Hepatocyte (in vitro differentiated cells): ENCODE results near the gene RUNX3. TPM values are rescaled to one million over a fixed set of nuclear protein-coding genes. Genes with fewer than 3 reads are reported as not detected.
A peak's percentile ranks its signal among the peaks of the same experiment; 100 is the strongest.

Experiments used
- DNase-seq: peaks from one replicate; pipeline ENCODE4 v3.0.0-alpha.2; 2016; ENCODE audit warnings: low spot score
- H2AFZ ChIP-seq: fragments of 200-600 bp; sonication (generic); 2 replicates; pipeline ENCODE4 v1.6.0; 2016; ENCODE audit warnings: antibody characterized with exemption, mild to moderate bottlenecking
- H3K27ac ChIP-seq: fragments of 200-600 bp; sonication (generic); 2 replicates; pipeline ENCODE4 v1.5.1; 2016; ENCODE audit warnings: mild to moderate bottlenecking
- H3K27me3 ChIP-seq: fragments of 200-600 bp; sonication (generic); 2 replicates; pipeline ENCODE4 v1.6.1; 2016
- H3K36me3 ChIP-seq: fragments of 200-600 bp; sonication (generic); replicated peaks from 2 replicates; pipeline ENCODE4 v1.5.1; 2016; ENCODE audit warnings: low read depth; ENCODE audit not compliant: insufficient read depth
- H3K4me1 ChIP-seq: fragments of 200-600 bp; sonication (generic); 2 replicates; pipeline ENCODE4 v1.5.1; 2016; ENCODE audit warnings: mild to moderate bottlenecking, moderate library complexity; ENCODE audit not compliant: insufficient read depth
- H3K4me2 ChIP-seq: fragments of 200-600 bp; sonication (generic); 2 replicates; pipeline ENCODE4 v1.6.0; 2016
- H3K4me3 ChIP-seq: fragments of 200-600 bp; sonication (generic); 2 replicates; pipeline ENCODE4 v1.5.1; 2016; ENCODE audit warnings: mild to moderate bottlenecking
- H3K79me2 ChIP-seq: fragments of 200-600 bp; sonication (generic); 2 replicates; pipeline ENCODE4 v1.6.0; 2017; ENCODE audit warnings: mild to moderate bottlenecking
- H3K9me2 ChIP-seq: fragments of 200-600 bp; sonication (generic); replicated peaks from 2 replicates; pipeline ENCODE4 v1.6.0; 2017; ENCODE audit warnings: mild to moderate bottlenecking; ENCODE audit not compliant: insufficient read depth
- H3K9me3 ChIP-seq: fragments of 200-600 bp; sonication (generic); 2 replicates; pipeline ENCODE4 v1.5.1; 2016; ENCODE audit warnings: low read depth, mild to moderate bottlenecking
- H4K20me1 ChIP-seq: fragments of 200-600 bp; sonication (generic); 2 replicates; pipeline ENCODE4 v1.6.0; 2016; ENCODE audit warnings: mild to moderate bottlenecking; ENCODE audit not compliant: insufficient read depth, poor library complexity, severe bottlenecking
- EZH2 ChIP-seq: fragments of 200-600 bp; sonication (generic); IDR thresholded peaks from 2 replicates; pipeline ENCODE4 v1.6.1; 2016; ENCODE audit warnings: antibody characterized with exemption, mild to moderate bottlenecking, borderline replicate concordance
- WGBS: methylation state at CpG from one replicate; pipeline ENCODE4 v1.1.6; 2016; ENCODE audit warnings: low lambda C conversion rate; ENCODE audit errors: missing lambda C conversion rate; 5-methylcytosine and 5-hydroxymethylcytosine counted together
- microRNA-seq: library from miRNA; unstranded; fragments of <30 nt; microRNA quantifications from one replicate; pipeline ENCODE4, GENCODE V29; 2017
- polyA plus RNA-seq: library from polyadenylated mRNA; unstranded; fragments of >200 nt; fragmentation: Nextera tagmentation; extraction: Ambion mirVana; gene quantifications from 2 replicates; pipeline ENCODE4 v1.2.1, GENCODE V29; 2016
- small RNA-seq: library from RNA; depleted of rRNA; stranded (forward); fragments of <200 nt; gene quantifications from one replicate; pipeline ENCODE3, GENCODE V24; 2014
- total RNA-seq: library from RNA; depleted of rRNA; stranded (reverse); fragments of >200 nt; gene quantifications from 2 replicates; pipeline ENCODE4 v1.2.3, GENCODE V29; 2014
- TF ChIP-seq, protein P1 (sequence below): fragments of 200-600 bp; sonication (generic); IDR thresholded peaks from 2 replicates; pipeline ENCODE4 v1.5.1; 2016; ENCODE audit warnings: antibody characterized with exemption, mild to moderate bottlenecking; ENCODE audit not compliant: poor library complexity

Gene RUNX3
- total and polyA plus RNA-seq, 2 experiments from 2014 or later: 0.13 to 0.16 TPM

DNA sequence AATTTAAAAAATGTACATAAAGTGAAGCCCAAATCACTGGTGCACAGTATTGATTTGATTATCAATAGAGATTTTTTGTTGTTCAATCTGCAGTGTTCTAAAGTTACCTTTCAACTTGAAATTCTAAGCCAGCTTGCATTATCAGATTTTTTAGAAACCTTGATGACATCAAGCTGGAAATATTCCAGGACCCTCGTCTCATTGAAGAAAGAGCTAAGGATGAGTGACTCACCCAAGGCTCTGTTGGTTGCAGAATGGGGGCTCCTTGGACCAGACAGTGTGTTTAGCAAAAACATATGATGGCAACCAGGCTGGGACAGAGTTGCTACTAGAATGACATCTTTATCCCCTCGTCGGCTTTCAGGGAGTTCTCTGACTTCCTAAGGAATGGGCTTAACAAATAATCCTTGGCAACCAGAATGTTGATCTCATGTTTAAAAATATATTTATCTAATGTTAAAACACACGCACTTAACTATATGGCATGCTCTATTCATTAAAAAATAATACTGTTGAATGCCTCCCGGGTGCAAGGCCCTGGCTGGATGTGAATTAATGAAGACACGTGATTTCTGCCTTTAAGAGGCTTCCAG, 79.7 kb downstream of the RUNX3 start:
- Histone ChIP-seq H3K9me2 (no peaks in the 10 kb centered on the region), H4K20me1 (no peaks in the 10 kb centered on the region), H3K4me1 (peaks cover 10% of the 10 kb centered on the region), H3K27ac (no peak overlapping the region), H3K27me3 (no peaks in the 10 kb centered on the region), H3K36me3 (no peaks in the 10 kb centered on the region), H3K4me2 (no peak overlapping the region), H3K9me3 (no peaks in the 10 kb centered on the region), H3K79me2 (no peaks in the 10 kb centered on the region), H2AFZ (no peak overlapping the region), H3K4me3 (no peak overlapping the region)
- WGBS: 58% methylated on average over 6 of the region's 6 CpGs
- no peak for DNase-seq
- TF ChIP-seq, protein P1, sequence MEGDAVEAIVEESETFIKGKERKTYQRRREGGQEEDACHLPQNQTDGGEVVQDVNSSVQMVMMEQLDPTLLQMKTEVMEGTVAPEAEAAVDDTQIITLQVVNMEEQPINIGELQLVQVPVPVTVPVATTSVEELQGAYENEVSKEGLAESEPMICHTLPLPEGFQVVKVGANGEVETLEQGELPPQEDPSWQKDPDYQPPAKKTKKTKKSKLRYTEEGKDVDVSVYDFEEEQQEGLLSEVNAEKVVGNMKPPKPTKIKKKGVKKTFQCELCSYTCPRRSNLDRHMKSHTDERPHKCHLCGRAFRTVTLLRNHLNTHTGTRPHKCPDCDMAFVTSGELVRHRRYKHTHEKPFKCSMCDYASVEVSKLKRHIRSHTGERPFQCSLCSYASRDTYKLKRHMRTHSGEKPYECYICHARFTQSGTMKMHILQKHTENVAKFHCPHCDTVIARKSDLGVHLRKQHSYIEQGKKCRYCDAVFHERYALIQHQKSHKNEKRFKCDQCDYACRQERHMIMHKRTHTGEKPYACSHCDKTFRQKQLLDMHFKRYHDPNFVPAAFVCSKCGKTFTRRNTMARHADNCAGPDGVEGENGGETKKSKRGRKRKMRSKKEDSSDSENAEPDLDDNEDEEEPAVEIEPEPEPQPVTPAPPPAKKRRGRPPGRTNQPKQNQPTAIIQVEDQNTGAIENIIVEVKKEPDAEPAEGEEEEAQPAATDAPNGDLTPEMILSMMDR: no peak
- TF ChIP-seq EZH2: no peak

GRCh38 chr1:24849672-24850295, 80.3 kb downstream of the RUNX3 start:
- Histone ChIP-seq H3K27me3 (no peaks in the 10 kb centered on the region), H3K27ac (no peak overlapping the region), H3K9me3 (no peaks in the 10 kb centered on the region), H3K79me2 (no peaks in the 10 kb centered on the region), H3K9me2 (no peaks in the 10 kb centered on the region), H3K4me2 (no peak overlapping the region), H2AFZ (no peak overlapping the region), H3K4me1 (peaks cover 10% of the 10 kb centered on the region), H3K4me3 (no peak overlapping the region), H3K36me3 (no peaks in the 10 kb centered on the region), H4K20me1 (no peaks in the 10 kb centered on the region)
- WGBS: 47% methylated on average over 9 of the region's 9 CpGs
- DNase-seq: peak; percentile 59
- TF ChIP-seq, protein P1: peak; percentile 58
- no peak for TF ChIP-seq EZH2

Small RNA genes lying within 50 kb of the gene (microRNA-seq; reads per million reads assigned to microRNA genes)
- gene MIR6731: not detected

Small RNA genes lying within 50 kb of the gene (small RNA-seq; reads per million reads assigned to genes)
- gene MIR6731: not detected

Other genes with a start within 250 kb of the RUNX3 start
- 233 and 259 TPM in 2 replicates for gene CLIC4, start 184.8 kb downstream of the RUNX3 start, total RNA-seq
- gene CLIC4, start 184.8 kb downstream of the RUNX3 start, polyA plus RNA-seq: 119 and 146 TPM in 2 replicates